ENCODE results near the gene TEKT5. TPM values are rescaled to one million over a fixed set of nuclear protein-coding genes. Genes with fewer than 3 reads are reported as not detected.

TEKT5 gene
- total and polyA plus RNA-seq, 4 donors: 0.13 to 0.92 TPM; not detected in 2

- TF ChIP-seq TAF1 (conservative IDR thresholded peaks at IDR 0.05): no peak
- no peak for TF ChIP-seq RAD21 (IDR thresholded peaks at IDR 0.05)
- no peak for TF ChIP-seq EGR1 (IDR thresholded peaks at IDR 0.05; ENCODE audit: low read depth in 2 of 2)
- TF ChIP-seq HNF4G (IDR thresholded peaks at IDR 0.05): no peak
- no peak for TF ChIP-seq HNF4A (conservative IDR thresholded peaks at IDR 0.05)
- TF ChIP-seq ATF3 (IDR thresholded peaks at IDR 0.05): no peak
- no peak for TF ChIP-seq JUND (IDR thresholded peaks at IDR 0.05)
- no peak for TF ChIP-seq GABPA (IDR thresholded peaks at IDR 0.05 in 1 of 2, conservative IDR thresholded peaks at IDR 0.05 in 1 of 2)
- TF ChIP-seq RXRA (IDR thresholded peaks at IDR 0.05): no peak
These were observed 105.6 kb downstream of the TEKT5 start (continued) for GRCh38 chr16:10589109-10589508.

DNA sequence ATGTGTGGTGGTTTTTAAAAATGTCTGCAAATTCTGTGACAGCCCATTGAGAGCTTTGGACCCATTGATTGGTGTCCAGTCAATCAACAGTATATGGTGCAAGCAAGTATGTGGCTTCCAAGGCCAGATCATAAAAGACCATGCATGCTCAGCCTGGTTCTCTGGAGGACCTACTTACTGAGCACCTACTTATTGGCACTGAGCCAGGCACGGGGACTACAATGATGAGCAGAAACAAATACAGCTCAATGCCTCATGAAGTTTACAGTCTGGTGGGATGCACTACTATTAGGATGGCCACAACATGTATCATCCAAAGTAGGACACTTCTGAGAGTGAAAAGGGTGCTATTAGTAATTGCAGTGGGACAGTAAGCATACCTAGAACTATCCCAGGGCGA is 107.1 kb downstream of the TEKT5 start:
- Histone ChIP-seq H3K27ac (ENCODE audit: low read depth in 1 of 2, low read length in 2 of 2) (no peak overlapping the region), H3K4me1 (ENCODE audit: control insufficient read depth in 4 of 4, insufficient read depth in 4 of 4, low read length in 3 of 4) (no peaks in the 10 kb centered on the region), H3K27me3 (ENCODE audit: control insufficient read depth in 4 of 4, insufficient read depth in 4 of 4, low read length in 3 of 4) (no peaks in the 10 kb centered on the region), H3K9ac (ENCODE audit: low read depth in 1 of 2, low read length in 2 of 2) (no peak overlapping the region), H3K9me3 (ENCODE audit: control insufficient read depth in 4 of 4, low read length in 3 of 4) (no peaks in the 10 kb centered on the region), H3K4me3 (ENCODE audit: low read depth in 1 of 3, low read length in 3 of 3) (no peak overlapping the region), H3K36me3 (ENCODE audit: control insufficient read depth in 4 of 4, insufficient read depth in 3 of 4, low read depth in 1 of 4, low read length in 3 of 4) (no peaks in the 10 kb centered on the region)
- 72% methylated on average over 2 of the region's 2 CpGs for WGBS
- TF ChIP-seq, protein P1, sequence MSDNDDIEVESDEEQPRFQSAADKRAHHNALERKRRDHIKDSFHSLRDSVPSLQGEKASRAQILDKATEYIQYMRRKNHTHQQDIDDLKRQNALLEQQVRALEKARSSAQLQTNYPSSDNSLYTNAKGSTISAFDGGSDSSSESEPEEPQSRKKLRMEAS (IDR thresholded peaks at IDR 0.05): no peak
- TF ChIP-seq, protein P2, sequence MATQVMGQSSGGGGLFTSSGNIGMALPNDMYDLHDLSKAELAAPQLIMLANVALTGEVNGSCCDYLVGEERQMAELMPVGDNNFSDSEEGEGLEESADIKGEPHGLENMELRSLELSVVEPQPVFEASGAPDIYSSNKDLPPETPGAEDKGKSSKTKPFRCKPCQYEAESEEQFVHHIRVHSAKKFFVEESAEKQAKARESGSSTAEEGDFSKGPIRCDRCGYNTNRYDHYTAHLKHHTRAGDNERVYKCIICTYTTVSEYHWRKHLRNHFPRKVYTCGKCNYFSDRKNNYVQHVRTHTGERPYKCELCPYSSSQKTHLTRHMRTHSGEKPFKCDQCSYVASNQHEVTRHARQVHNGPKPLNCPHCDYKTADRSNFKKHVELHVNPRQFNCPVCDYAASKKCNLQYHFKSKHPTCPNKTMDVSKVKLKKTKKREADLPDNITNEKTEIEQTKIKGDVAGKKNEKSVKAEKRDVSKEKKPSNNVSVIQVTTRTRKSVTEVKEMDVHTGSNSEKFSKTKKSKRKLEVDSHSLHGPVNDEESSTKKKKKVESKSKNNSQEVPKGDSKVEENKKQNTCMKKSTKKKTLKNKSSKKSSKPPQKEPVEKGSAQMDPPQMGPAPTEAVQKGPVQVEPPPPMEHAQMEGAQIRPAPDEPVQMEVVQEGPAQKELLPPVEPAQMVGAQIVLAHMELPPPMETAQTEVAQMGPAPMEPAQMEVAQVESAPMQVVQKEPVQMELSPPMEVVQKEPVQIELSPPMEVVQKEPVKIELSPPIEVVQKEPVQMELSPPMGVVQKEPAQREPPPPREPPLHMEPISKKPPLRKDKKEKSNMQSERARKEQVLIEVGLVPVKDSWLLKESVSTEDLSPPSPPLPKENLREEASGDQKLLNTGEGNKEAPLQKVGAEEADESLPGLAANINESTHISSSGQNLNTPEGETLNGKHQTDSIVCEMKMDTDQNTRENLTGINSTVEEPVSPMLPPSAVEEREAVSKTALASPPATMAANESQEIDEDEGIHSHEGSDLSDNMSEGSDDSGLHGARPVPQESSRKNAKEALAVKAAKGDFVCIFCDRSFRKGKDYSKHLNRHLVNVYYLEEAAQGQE (IDR thresholded peaks at IDR 0.05): no peak
- TF ChIP-seq EGR1 (IDR thresholded peaks at IDR 0.05; ENCODE audit: low read depth in 2 of 2) (no peak), RAD21 (IDR thresholded peaks at IDR 0.05) (no peak), FOXA1 (IDR thresholded peaks at IDR 0.05) (no peak), GABPA (IDR thresholded peaks at IDR 0.05 in 1 of 2, conservative IDR thresholded peaks at IDR 0.05 in 1 of 2) (no peak), NR2F2 (IDR thresholded peaks at IDR 0.05) (no peak), SP1 (IDR thresholded peaks at IDR 0.05) (no peak), JUND (IDR thresholded peaks at IDR 0.05) (no peak)
- no peak for DNase-seq (ENCODE audit: low spot score)

- H3K27me3 ChIP-seq (ENCODE audit: control insufficient read depth in 4 of 4, insufficient read depth in 4 of 4, low read length in 3 of 4): no peaks in the 10 kb centered on the region
- H3K36me3 ChIP-seq (ENCODE audit: control insufficient read depth in 4 of 4, insufficient read depth in 3 of 4, low read depth in 1 of 4, low read length in 3 of 4): no peaks in the 10 kb centered on the region
- WGBS: 79% methylated on average over 5 of the region's 5 CpGs
- H3K4me1 ChIP-seq (ENCODE audit: control insufficient read depth in 4 of 4, insufficient read depth in 4 of 4, low read length in 3 of 4): peaks cover 0 to 4% (median 2%) of the 10 kb centered on the region in 4 donors
- no peak overlapping the region for H3K27ac ChIP-seq (ENCODE audit: low read depth in 1 of 2, low read length in 2 of 2)
- H3K9me3 ChIP-seq (ENCODE audit: control insufficient read depth in 4 of 4, low read length in 3 of 4): no peaks in the 10 kb centered on the region
- H3K9ac ChIP-seq (ENCODE audit: low read depth in 1 of 2, low read length in 2 of 2): no peak overlapping the region
- no peak for DNase-seq (ENCODE audit: low spot score)
- H3K4me3 ChIP-seq (ENCODE audit: low read depth in 1 of 3, low read length in 3 of 3): no peak overlapping the region
- TF ChIP-seq RAD21 (IDR thresholded peaks at IDR 0.05): no peak
- no peak for TF ChIP-seq EGR1 (IDR thresholded peaks at IDR 0.05; ENCODE audit: low read depth in 2 of 2)
- TF ChIP-seq ATF3 (IDR thresholded peaks at IDR 0.05): no peak
- no peak for TF ChIP-seq TAF1 (conservative IDR thresholded peaks at IDR 0.05)
- TF ChIP-seq FOXA1 (IDR thresholded peaks at IDR 0.05): no peak
- no peak for TF ChIP-seq HNF4A (conservative IDR thresholded peaks at IDR 0.05)
- TF ChIP-seq ZBTB33 (IDR thresholded peaks at IDR 0.05): no peak
- TF ChIP-seq, protein P2 (IDR thresholded peaks at IDR 0.05): no peak
- TF ChIP-seq FOXA2 (IDR thresholded peaks at IDR 0.05): no peak
- TF ChIP-seq CTCF (IDR thresholded peaks at IDR 0.05; ENCODE audit: low read depth, low read length, missing input control): no peak
- no peak for TF ChIP-seq RXRA (IDR thresholded peaks at IDR 0.05)
- no peak for TF ChIP-seq HNF4G (IDR thresholded peaks at IDR 0.05)
- no peak for TF ChIP-seq NR2F2 (IDR thresholded peaks at IDR 0.05)
- TF ChIP-seq, protein P1 (IDR thresholded peaks at IDR 0.05): no peak
These were observed 109.7 kb downstream of the TEKT5 start for GRCh38 chr16:10584981-10585438.

Measured in liver (tissue), 9 donors.